Measurements from ENCODE around the gene MAPKAP1. TPM values are rescaled to one million over a fixed set of nuclear protein-coding genes. Genes with fewer than 3 reads are reported as not detected.

Gene MAPKAP1
- total RNA-seq, 4 donors from 2014 or later: 46.7 to 63.0 (median 57.9) TPM

DNA sequence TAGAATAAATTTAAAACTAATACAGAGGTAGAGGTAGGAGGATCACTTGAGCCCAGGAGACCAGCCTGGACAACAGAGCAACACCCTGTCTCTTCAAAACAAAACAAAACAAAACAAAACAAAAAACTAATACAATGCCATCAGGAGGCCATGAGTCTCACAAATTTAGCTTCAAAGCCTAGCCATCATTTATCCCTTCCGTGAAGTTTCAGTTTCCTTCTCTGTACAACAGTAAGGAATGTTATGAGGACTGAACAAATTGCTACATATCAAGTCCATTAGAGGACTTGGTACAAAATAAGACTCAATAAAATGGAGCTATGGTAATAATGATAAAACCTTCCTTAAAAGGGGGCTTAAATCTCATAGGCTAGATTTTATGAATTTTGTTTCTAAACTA lies 60.8 kb downstream of the MAPKAP1 start:
- TF ChIP-seq, protein P1, sequence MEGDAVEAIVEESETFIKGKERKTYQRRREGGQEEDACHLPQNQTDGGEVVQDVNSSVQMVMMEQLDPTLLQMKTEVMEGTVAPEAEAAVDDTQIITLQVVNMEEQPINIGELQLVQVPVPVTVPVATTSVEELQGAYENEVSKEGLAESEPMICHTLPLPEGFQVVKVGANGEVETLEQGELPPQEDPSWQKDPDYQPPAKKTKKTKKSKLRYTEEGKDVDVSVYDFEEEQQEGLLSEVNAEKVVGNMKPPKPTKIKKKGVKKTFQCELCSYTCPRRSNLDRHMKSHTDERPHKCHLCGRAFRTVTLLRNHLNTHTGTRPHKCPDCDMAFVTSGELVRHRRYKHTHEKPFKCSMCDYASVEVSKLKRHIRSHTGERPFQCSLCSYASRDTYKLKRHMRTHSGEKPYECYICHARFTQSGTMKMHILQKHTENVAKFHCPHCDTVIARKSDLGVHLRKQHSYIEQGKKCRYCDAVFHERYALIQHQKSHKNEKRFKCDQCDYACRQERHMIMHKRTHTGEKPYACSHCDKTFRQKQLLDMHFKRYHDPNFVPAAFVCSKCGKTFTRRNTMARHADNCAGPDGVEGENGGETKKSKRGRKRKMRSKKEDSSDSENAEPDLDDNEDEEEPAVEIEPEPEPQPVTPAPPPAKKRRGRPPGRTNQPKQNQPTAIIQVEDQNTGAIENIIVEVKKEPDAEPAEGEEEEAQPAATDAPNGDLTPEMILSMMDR (IDR thresholded peaks at IDR 0.05): no peak
- TF ChIP-seq POLR2A (IDR thresholded peaks at IDR 0.05): no peak
- WGBS, 2 donors: 48 to 57% methylated on average over 1 of the region's 1 CpG
- DNase-seq (ENCODE audit: low spot score in 2 of 2): no peak
- intact Hi-C loops (cut with DNase I; ENCODE audit: low total_unique reads): no loop called here
- H3K4me3 ChIP-seq (ENCODE audit: low read depth, poor library complexity, severe bottlenecking): no peak overlapping the region

DNA sequence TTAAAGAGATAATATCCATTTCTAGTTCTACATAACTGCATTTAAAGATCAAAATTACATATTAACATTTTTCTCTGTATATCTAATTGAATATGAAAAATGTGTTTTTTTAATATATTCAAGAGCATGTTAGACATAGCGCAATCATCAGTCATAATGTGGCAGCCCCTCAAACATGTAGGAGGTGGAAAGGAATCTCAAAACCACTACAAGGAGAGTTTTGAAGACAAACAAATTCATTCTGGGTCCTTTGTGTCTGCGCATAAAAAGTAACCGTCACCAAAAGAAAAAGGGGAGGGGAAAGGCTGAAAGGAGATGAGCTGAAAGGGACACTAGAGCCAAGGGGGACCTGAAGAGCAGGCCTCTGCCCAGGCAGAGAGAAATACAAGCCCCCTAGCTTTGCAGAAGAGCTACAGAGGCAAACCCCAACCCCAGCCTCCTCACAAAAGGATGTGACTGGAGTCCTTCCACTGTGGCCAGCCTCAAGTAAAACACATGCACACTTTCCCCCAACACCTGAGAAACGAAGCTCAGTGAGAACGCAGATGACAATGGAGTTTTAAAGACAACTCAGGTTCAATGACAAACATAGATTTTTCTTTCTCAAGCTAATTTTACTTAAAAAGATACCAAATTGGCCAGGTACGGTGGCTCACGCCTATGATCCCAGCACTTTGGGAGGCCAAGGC lies 62.0 kb downstream of the MAPKAP1 start:
- DNase-seq (ENCODE audit: low spot score in 2 of 2): no peak
- TF ChIP-seq, protein P1 (IDR thresholded peaks at IDR 0.05): no peak
- no peak for TF ChIP-seq POLR2A (IDR thresholded peaks at IDR 0.05)
- 94 to 98% methylated on average over 7 of the region's 7 CpGs for WGBS, 2 donors
- no peak overlapping the region for H3K4me3 ChIP-seq (ENCODE audit: low read depth, poor library complexity, severe bottlenecking)
- intact Hi-C loops (cut with DNase I; ENCODE audit: low total_unique reads): no loop called here

DNA sequence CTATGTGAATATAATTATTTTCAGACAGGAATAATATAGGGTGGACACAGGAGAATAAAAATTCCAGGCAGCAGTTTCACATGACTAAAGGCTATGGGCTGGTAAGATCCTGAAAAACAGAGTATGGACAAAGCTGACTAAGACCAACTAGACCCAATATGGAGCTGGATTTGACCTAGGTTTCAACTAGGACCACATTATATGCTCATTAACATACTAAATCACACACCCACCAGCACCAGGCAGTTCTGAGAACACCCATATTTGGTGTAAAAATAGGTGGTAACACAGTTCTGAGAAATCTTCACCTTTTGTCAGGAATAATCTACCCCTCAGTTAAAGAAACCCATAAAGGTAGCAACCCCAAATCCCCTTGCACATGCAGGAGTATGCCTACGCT lies 64.7 kb downstream of the MAPKAP1 start:
- 100% methylated on average over 1 of the region's 1 CpG for WGBS, 2 donors
- TF ChIP-seq POLR2A (IDR thresholded peaks at IDR 0.05): no peak
- TF ChIP-seq, protein P1 (IDR thresholded peaks at IDR 0.05): no peak
- intact Hi-C loops (cut with DNase I; ENCODE audit: low total_unique reads): no loop called here
- no peak overlapping the region for H3K4me3 ChIP-seq (ENCODE audit: low read depth, poor library complexity, severe bottlenecking)
- DNase-seq (ENCODE audit: low spot score in 2 of 2): no peak

DNA sequence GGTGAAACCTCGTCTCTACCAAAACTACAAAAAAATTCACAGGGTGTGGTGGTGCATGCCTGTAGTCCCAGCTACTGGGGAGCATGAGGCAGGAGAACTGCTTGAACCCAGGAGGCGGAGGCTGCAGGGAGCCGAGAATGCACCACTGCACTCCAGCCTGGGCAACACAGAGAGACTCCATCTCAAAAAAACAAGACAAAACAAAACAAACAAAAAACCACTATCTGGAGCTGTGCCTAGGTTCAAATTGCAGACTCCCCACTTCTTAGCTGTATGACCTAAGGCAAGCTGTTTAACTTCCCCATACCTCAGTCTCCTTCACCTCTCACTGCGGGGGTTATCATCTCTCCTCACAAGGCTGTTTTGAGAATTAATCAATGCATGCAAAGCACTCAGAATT lies 68.0 kb downstream of the MAPKAP1 start:
- intact Hi-C loops (cut with DNase I; ENCODE audit: low total_unique reads): no loop called here
- no peak overlapping the region for H3K4me3 ChIP-seq (ENCODE audit: low read depth, poor library complexity, severe bottlenecking)
- no peak for DNase-seq (ENCODE audit: low spot score in 2 of 2)
- 86 to 87% methylated on average over 4 of the region's 4 CpGs for WGBS, 2 donors
- no peak for TF ChIP-seq POLR2A (IDR thresholded peaks at IDR 0.05)
- TF ChIP-seq, protein P1 (IDR thresholded peaks at IDR 0.05): no peak

DNA sequence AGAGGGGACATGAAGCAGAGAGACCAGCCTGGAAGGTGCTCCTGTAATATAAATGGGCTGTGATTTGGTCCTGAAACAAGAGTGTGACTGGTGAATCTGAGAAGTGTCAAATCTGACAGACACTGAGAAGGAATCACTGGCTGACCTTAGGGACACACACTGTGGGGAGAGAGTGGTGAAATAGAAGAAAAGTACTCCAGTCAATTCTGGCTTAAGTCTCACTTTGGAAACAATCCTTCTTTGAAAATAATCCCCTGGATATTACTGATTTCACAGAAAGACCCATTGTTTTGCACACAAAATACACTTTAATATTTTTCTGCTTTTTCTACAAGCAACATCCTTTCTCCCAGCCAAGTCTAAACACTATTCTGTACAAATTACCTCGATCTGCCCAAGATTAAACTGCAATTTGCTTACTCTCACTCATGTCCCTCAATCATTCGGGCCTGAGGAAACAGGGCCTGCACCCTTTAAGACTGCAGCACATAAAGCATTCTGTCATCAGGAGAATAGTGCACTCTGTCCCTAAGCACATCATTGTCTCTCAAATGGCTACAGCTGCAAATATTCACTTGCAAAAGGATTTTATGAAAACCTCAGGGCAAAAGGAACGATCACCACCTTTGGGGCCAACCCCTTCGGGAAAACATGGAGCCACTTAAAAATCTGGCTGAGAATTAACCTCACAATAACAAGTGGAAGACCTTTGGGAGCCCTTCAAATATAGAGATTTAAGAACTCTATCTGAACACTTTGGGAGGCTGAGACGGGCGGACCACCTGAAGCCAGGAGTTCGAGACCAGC lies 68.6 kb downstream of the MAPKAP1 start:
- no peak overlapping the region for H3K4me3 ChIP-seq (ENCODE audit: low read depth, poor library complexity, severe bottlenecking)
- DNase-seq (ENCODE audit: low spot score in 2 of 2): no peak
- intact Hi-C loops (cut with DNase I; ENCODE audit: low total_unique reads): no loop called here
- TF ChIP-seq, protein P1 (IDR thresholded peaks at IDR 0.05): no peak
- no peak for TF ChIP-seq POLR2A (IDR thresholded peaks at IDR 0.05)
- WGBS, 2 donors: 74 to 83% methylated on average over 7 of the region's 7 CpGs
